Neural progenitor cell (in vitro differentiated cells): ENCODE measurements around the gene GRAMD2A. TPM values are rescaled to one million over a fixed set of nuclear protein-coding genes. Genes with fewer than 3 reads are reported as not detected.

ENCODE experiments used
- DNase-seq: peaks from one replicate; pipeline ENCODE4 v3.0.0-alpha.2; 2016; ENCODE audit warnings: low spot score
- H2AFZ ChIP-seq: fragments of 200-600 bp; sonication (generic); replicated peaks from 2 replicates; pipeline ENCODE4 v1.6.1; 2016; ENCODE audit warnings: antibody characterized with exemption
- H3F3A ChIP-seq: fragments of 200-600 bp; sonication (generic); 2 replicates; pipeline ENCODE4 v1.6.1; 2016; ENCODE audit warnings: antibody characterized with exemption, low read depth
- H3K27ac ChIP-seq: fragments of 200-600 bp; sonication (generic); 2 replicates; pipeline ENCODE4 v1.5.1; 2016; ENCODE audit warnings: mild to moderate bottlenecking
- H3K27me3 ChIP-seq: fragments of 200-600 bp; sonication (generic); 2 replicates; pipeline ENCODE4 v1.6.1; 2016; ENCODE audit warnings: mild to moderate bottlenecking, moderate library complexity
- H3K36me3 ChIP-seq: fragments of 200-600 bp; sonication (generic); 2 replicates; pipeline ENCODE4 v1.5.1; 2016
- H3K4me1 ChIP-seq: fragments of 200-600 bp; sonication (generic); 2 replicates; pipeline ENCODE4 v1.6.1; 2016; ENCODE audit warnings: mixed run types
- H3K4me2 ChIP-seq: fragments of 200-600 bp; sonication (generic); 2 replicates; pipeline ENCODE4 v1.6.1; 2016
- H3K4me3 ChIP-seq: fragments of 200-600 bp; sonication (generic); 2 replicates; pipeline ENCODE4 v1.5.1; 2016
- H3K79me2 ChIP-seq: fragments of 200-600 bp; sonication (generic); 2 replicates; pipeline ENCODE4 v1.6.1; 2016; ENCODE audit warnings: low read depth
- H3K9ac ChIP-seq: fragments of 200-600 bp; sonication (generic); 2 replicates; pipeline ENCODE4 v1.6.1; 2016
- H3K9me3 ChIP-seq: fragments of 200-600 bp; sonication (generic); 2 replicates; pipeline ENCODE4 v1.5.1; 2016; ENCODE audit warnings: low read depth
- H4K20me1 ChIP-seq: fragments of 200-600 bp; sonication (generic); 2 replicates; pipeline ENCODE4 v1.6.1; 2016; ENCODE audit warnings: low read depth
- H3K27ac Mint-ChIP-seq: 3 replicates; pipeline ENCODE4 v1.8.0; 2021; ENCODE audit warnings: mixed read lengths
- H3K27me3 Mint-ChIP-seq: 2 replicates; pipeline ENCODE4 v1.8.0; 2022; ENCODE audit warnings: low read depth, mild to moderate bottlenecking, inconsistent platforms, moderate library complexity, mixed read lengths; ENCODE audit not compliant: insufficient read depth
- H3K36me3 Mint-ChIP-seq: 3 replicates; pipeline ENCODE4 v1.8.0; 2021; ENCODE audit warnings: mixed read lengths
- H3K4me1 Mint-ChIP-seq: 3 replicates; pipeline ENCODE4 v1.8.0; 2021; ENCODE audit warnings: mixed read lengths
- H3K4me3 Mint-ChIP-seq: 3 replicates; pipeline ENCODE4 v1.8.0; 2021; ENCODE audit warnings: mild to moderate bottlenecking, moderate library complexity, mixed read lengths
- H3K9me3 Mint-ChIP-seq: 3 replicates; pipeline ENCODE4 v1.8.0; 2020; ENCODE audit warnings: mixed read lengths
- CTCF ChIP-seq: fragments of 200-600 bp; sonication (generic); IDR thresholded peaks from 2 replicates; pipeline ENCODE4 v1.5.1; 2017; ENCODE audit warnings: antibody characterized with exemption, mild to moderate bottlenecking
- EZH2 ChIP-seq: fragments of 200-600 bp; sonication (generic); IDR thresholded peaks from 2 replicates; pipeline ENCODE4 v1.6.1; 2017; ENCODE audit warnings: antibody characterized with exemption, mild to moderate bottlenecking, moderate library complexity
- EZH2phosphoT487 ChIP-seq: fragments of 200-600 bp; sonication (generic); IDR thresholded peaks from 2 replicates; pipeline ENCODE4 v1.6.1; 2017; ENCODE audit warnings: antibody characterized with exemption
- total RNA-seq: library from RNA; depleted of rRNA; stranded (reverse); fragments of >200 nt; gene quantifications from 2 replicates; pipeline ENCODE4 v1.2.3, GENCODE V29; 2015; ENCODE audit warnings: low replicate concordance

Gene GRAMD2A
- total RNA-seq, 1 donor from 2014 or later: 0.43 TPM

DNA sequence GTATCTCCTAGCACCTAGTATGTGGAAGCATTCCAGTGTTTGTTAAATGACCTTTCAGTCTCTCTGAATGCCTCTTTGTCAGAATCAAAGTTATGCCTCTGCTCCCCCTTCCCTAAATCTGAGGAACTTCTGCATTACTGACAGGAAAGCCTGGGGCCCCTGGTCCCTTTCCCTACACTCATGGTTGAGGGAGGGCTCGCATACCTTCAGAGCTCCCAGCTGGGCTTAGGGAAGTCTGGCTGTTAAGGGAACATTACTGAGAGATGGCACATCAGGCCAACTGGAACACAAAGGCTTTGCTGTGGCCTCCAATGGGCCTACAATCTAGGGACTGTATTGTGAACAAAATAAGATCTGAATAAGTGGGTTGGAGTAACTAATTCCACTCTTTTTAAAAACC is 23.1 kb upstream of the GRAMD2A start:
- H3K27me3 ChIP-seq: no peaks in the 10 kb centered on the region
- no peak overlapping the region for H3K4me2 ChIP-seq
- Mint-ChIP-seq H3K4me3 (no peak overlapping the region), H3K9me3 (no peaks in the 10 kb centered on the region), H3K36me3 (peaks cover 49% of the 10 kb centered on the region), H3K27ac (no peak overlapping the region), H3K27me3 (no peaks in the 10 kb centered on the region), H3K4me1 (peaks cover 45% of the 10 kb centered on the region)
- no peak overlapping the region for H3K9ac ChIP-seq
- H2AFZ ChIP-seq: no peak overlapping the region
- H3F3A ChIP-seq: no peaks in the 10 kb centered on the region
- H3K4me3 ChIP-seq: no peak overlapping the region
- H3K79me2 ChIP-seq: peaks cover 72% of the 10 kb centered on the region
- TF ChIP-seq EZH2phosphoT487 (no peak), CTCF (no peak)
- H3K9me3 ChIP-seq: no peaks in the 10 kb centered on the region
- DNase-seq: no peak
- no peak overlapping the region for H3K27ac ChIP-seq
- H4K20me1 ChIP-seq: peaks cover 100% of the 10 kb centered on the region
- H3K4me1 ChIP-seq: peaks cover 5% of the 10 kb centered on the region
- H3K36me3 ChIP-seq: peaks cover 11% of the 10 kb centered on the region

DNA sequence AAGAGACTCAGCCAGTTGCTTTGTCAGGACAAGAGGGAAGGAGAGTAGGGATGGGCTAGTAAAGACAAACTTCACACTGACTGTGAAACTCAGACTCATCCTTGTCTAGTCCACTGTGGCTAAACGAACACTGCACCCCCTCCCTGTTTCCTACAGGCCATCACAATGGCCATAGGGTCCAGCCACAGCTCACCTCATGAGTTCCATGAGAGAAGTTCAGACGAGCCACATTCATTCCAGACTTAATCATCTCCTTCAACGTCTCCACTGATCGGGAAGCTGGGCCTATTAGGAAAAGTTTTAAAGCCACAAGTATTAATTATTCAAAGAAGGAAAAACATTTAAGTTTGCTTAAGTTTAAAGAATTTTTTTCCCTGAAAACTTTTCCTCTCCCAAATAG is 19.6 kb upstream of the GRAMD2A start:
- Histone ChIP-seq H3K27me3 (no peaks in the 10 kb centered on the region), H3F3A (no peaks in the 10 kb centered on the region), H3K27ac (no peak overlapping the region), H3K4me3 (no peak overlapping the region), H3K4me1 (peaks cover 5% of the 10 kb centered on the region), H4K20me1 (peaks cover 100% of the 10 kb centered on the region), H3K79me2 (peaks cover 37% of the 10 kb centered on the region), H3K36me3 (peaks cover 27% of the 10 kb centered on the region), H3K9me3 (no peaks in the 10 kb centered on the region), H3K4me2 (no peak overlapping the region), H3K9ac (no peak overlapping the region), H2AFZ (no peak overlapping the region)
- no peaks in the 10 kb centered on the region for H3K9me3 Mint-ChIP-seq
- no peak for TF ChIP-seq EZH2phosphoT487
- TF ChIP-seq EZH2: no peak
- TF ChIP-seq CTCF: no peak
- H3K4me3 Mint-ChIP-seq: no peak overlapping the region
- H3K4me1 Mint-ChIP-seq: peaks cover 19% of the 10 kb centered on the region
- peaks cover 44% of the 10 kb centered on the region for H3K36me3 Mint-ChIP-seq
- no peak for DNase-seq
- no peaks in the 10 kb centered on the region for H3K27me3 Mint-ChIP-seq
- H3K27ac Mint-ChIP-seq: no peak overlapping the region

- Histone ChIP-seq H3K79me2 (peaks cover 26% of the 10 kb centered on the region), H3F3A (no peaks in the 10 kb centered on the region), H3K36me3 (peaks cover 30% of the 10 kb centered on the region), H3K9ac (no peak overlapping the region), H3K4me3 (no peak overlapping the region), H2AFZ (no peak overlapping the region), H3K27ac (no peak overlapping the region), H3K4me2 (no peak overlapping the region), H3K27me3 (no peaks in the 10 kb centered on the region), H4K20me1 (peaks cover 100% of the 10 kb centered on the region), H3K4me1 (no peaks in the 10 kb centered on the region), H3K9me3 (no peaks in the 10 kb centered on the region)
- Mint-ChIP-seq H3K4me3 (no peak overlapping the region), H3K36me3 (peaks cover 46% of the 10 kb centered on the region), H3K9me3 (no peaks in the 10 kb centered on the region), H3K27me3 (no peaks in the 10 kb centered on the region), H3K27ac (no peak overlapping the region), H3K4me1 (peaks cover 10% of the 10 kb centered on the region)
- TF ChIP-seq EZH2 (no peak), EZH2phosphoT487 (no peak), CTCF (no peak)
- DNase-seq: no peak
These were observed 18.5 kb upstream of the GRAMD2A start for GRCh38 chr15:72216079-72216478.
